GM19328 (cell line): ENCODE measurements around the gene KRT9.
"Not testable (repeated sequence)": the region's sequence is repeated elsewhere in the genome, so short reads cannot be mapped to it uniquely, and the experiment has no call there.

Source experiments
- ATAC-seq: cut with Tn5 transposase; IDR thresholded peaks from one replicate; pipeline ENCODE4 v1.9.1; 2021; ENCODE audit warnings: mild to moderate bottlenecking, moderate library complexity; ENCODE audit not compliant: unreplicated experiment

Gene KRT9

DNA sequence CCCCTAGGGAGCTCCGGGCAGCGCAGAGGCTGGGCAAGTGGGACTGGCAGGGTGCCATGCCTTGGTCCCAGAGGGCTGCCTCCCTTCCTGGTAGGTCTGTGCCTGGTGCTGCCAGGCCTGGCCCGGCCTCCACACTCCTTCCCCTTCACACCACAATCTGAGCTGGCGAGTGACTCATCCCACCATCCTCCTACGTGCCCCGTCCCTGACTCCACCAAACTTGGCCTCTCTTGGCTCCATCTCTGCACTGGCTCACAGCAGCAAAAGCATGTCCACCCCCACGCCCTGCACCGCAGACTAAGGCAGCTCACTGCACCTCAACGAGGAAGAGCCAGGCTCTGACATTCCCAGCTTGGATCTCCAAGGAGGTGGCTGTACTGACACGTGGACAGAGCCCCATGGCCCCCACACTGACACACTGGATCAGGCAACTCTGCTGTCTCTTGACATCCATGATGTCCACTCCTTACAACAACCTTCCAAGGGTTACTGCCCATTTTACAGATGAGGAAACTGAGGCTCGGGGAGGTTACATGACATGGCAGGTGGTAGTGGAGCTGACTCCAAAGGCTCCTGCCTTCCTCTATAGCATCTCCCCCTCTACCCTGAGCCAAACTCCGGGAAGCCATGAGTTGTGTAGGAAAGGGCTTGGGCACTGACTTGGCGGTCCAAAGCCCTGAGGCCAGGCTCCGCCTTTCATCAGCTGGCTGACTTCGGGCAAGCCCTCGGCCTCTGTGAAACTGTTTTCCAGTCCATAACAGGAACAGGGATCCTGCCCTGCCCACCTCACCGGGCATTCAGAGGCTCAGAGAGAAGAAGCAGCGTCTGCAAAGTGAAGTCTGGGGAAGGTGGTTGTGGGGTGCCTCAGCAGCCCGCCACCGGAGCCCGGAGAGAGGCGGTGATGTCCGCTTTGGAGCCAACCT, 23.7 kb downstream of the KRT9 start:
- no peak for ATAC-seq

DNA sequence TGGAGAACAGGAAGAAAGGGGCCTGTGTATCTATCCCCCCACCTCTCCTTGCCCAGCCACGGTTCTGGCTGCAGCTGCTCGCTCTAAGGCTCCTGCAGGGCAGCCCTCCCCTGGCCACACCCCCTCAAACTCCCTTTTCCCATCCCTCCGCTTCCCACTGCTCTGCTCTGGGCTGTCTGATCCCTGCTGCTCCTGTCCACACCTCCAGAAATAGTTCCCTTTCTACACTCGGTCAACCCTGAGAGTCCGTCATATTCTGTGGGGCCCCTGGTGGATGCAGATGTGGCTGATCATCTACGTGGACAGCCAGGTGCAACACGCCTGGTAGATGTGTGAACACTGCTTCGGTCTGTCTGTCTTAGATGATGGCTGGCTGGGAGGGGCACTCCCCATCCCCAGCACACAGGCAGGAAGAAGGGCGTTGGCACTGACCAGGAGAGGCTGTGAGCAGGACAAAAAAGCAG, 24.4 kb downstream of the KRT9 start:
- no peak for ATAC-seq

DNA sequence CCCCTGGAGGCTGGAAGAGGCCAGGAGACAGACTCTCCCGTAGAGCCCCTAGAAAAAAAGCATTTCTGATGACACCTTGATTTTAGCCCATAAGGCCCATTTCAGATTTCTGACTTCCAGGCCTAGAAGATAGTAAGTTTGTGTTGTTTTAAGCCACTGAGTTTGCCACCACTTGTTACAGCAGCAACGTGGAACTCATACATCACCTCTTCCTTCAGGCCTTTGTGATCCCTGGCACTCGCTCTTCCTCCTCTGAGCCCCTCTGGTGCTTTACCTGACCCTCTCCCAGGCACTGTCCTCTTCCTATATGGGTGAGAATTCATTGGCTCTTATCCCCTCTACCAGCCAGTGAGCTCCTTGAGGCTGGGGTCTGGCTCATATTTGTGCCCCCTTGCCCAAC, 25.0 kb downstream of the KRT9 start:
- ATAC-seq = no peak

DNA sequence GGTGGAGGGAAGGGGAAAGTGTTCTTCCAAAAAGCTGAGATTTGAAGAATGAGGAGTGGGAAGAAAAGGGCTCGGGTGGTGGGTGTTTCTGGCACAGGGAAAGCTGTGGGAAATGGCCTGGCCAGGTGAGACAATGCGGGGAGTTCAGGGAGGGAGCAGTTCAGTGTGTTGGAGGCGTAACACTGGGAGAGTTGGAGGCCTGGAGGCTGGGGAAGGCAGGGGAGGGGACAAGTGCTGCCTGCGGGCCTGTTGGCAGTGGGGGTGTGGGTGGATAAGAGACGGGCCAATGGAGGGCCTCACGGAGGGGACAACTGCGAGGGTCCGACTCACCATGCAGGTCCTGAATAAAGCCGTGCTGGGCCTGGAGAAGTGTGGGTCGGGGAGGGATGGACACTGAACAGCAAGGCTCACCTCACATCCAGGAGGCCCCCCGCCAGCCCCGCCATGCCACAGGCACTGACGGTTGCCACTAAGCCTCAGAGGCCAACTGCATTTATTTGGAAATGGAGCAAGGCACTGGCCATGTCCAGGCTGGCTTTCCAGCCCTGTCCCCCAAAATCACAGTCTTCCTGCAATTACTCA, 25.9 kb downstream of the KRT9 start:
- ATAC-seq = no peak

GRCh38 chr17:41544935-41545334, 26.9 kb downstream of the KRT9 start:
- ATAC-seq = no peak

GRCh38 chr17:41544491-41544892, 27.4 kb downstream of the KRT9 start:
- ATAC-seq = no peak

GRCh38 chr17:41542786-41543185, 29.1 kb downstream of the KRT9 start:
- ATAC-seq = not testable (repeated sequence)

GRCh38 chr17:41542357-41542756, 29.5 kb downstream of the KRT9 start:
- no peak for ATAC-seq

- no peak for ATAC-seq
Observed at GRCh38 chr17:41540921-41541625, 30.8 kb downstream of the KRT9 start.

- no peak for ATAC-seq
Observed at GRCh38 chr17:41539979-41540701, 31.7 kb downstream of the KRT9 start.

DNA sequence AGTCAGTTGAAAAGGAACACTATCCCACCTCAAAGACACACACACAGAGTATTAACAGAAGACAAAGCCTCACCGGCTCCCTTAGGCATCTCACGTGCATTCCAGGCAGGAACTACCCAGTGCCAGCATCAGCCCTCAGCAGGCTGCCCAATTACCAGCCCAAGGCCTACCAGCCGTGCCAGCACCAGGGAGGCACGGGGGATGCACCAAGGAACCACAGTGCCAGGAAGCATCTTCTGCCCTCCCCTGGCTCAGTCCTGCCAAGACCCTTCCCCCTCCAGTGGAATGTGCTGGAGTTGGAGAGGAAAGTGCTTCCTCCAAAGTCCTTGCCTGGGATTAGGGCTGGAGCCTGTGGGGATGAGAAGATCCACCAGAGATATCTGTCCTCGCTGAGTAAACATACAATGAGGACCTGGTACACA, 32.8 kb downstream of the KRT9 start:
- ATAC-seq = no peak

- no peak for ATAC-seq
Observed at GRCh38 chr17:41538565-41538991, 33.3 kb downstream of the KRT9 start.

GRCh38 chr17:41537990-41538389, 33.9 kb downstream of the KRT9 start:
- ATAC-seq = no peak

DNA sequence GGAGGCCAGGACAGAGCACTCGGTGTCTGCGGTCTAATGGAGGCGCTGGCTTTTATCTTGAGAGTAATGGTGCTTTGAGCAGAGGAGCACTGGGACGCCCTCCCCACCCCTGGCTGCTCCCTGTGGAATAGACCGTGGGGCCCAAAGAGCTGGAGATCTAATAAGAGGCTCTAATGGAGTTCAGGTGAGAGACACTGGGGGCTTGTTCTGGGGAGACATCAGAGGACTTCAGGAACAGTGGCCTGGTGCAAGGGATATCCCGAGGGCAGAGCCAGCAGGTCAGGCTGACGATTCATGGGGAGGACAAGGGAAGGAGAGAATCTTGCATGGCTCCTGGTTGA, 34.3 kb downstream of the KRT9 start:
- ATAC-seq = no peak

DNA sequence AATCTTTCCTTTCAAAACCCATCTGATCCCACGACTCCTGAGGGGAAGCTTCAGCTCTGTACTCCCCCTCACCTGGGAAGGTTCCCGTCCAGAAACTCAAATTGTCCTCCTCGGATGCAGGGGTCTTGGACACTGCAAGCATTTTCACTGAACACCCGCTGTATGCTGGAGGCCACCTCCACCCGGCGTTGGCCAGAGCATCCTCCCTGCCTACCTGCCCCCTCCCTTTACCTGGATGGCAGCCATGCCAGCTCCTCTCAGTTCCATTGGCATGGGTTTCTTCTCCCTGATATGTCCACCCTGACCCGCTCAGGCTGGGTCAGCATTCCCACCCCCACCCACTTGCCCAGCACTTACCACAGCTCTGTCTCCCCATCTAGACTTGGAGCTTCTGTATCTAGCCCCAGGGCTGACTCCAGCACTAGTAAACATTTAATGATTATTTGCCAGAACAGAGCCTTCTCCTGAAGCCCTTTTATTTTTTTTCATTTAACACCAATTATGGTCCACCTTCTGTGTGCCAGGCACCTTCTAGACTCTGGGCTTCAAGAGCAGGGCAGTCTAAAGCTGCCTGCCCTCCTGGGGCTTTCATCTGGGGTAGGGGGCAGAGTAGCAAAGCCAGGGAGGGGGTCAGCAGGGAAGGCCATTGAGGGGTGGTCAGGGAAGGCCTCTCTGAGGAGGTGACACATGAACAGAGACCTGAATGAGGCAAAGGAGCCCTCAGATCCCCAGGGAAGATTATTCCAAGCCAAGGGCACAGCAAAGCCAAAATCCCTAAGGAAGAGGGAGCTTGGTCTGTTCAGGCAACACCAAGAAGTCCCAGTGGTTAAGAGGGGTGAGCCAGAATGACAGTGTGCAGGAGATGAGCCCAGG, 34.9 kb downstream of the KRT9 start:
- ATAC-seq = no peak

- no peak for ATAC-seq
Observed at GRCh38 chr17:41535764-41536481, 35.9 kb downstream of the KRT9 start.

GRCh38 chr17:41534899-41535546, 36.8 kb downstream of the KRT9 start:
- ATAC-seq = no peak

- no peak for ATAC-seq
Observed at GRCh38 chr17:41533613-41534012, 38.2 kb downstream of the KRT9 start.
